COR-L47 (cell line): ENCODE data around the gene POU6F1.
A peak's percentile ranks its signal among the peaks of the same experiment; 100 is the strongest.

Experiments
- DNase-seq: peaks from one replicate; lab custom pipeline; 2025; lab: John Stamatoyannopoulos, UW

The POU6F1 gene

GRCh38 chr12:51197736-51198567 lies 19.9 kb downstream of the POU6F1 start:
- DNase-seq = no peak

DNA sequence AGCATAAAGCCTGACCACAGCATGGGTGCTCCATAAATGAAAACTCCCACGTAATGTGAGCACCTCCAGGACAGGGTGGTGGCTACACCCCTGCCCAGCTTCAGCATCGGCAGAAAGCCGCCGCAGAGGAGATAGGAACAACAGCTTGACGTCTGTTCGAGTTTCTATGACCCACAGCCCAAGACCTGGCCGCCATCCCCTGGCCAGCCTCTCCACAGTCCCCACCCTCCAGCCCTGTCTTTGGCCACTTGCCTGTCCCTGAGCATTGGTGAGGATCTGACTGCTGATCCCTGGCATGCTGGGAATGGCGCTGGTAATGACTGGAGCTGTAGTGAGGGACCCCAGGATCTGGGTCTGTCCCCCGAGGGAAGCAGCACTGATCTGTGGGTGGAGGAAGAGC lies 21.3 kb downstream of the POU6F1 start:
- no peak for DNase-seq

DNA sequence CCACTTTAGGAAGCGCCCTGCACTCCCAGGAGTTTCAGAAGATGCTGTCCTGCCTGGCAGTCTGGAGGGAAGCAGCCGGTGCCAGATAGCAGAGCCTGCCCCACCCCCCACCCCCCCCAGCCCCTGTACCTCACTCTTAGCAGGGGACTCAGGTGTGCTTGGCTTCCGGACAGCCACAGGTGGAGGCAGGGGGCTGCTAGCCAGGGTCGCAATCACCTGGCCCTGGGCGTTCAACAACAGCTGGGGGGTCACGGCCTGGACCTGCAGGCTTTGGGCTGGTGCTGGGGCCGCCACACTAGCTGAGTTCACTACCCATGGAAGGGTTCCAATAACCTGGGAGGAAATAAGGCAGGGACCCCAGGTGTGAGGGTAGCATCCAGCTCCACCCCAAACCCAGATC lies 22.0 kb downstream of the POU6F1 start:
- no peak for DNase-seq

DNA sequence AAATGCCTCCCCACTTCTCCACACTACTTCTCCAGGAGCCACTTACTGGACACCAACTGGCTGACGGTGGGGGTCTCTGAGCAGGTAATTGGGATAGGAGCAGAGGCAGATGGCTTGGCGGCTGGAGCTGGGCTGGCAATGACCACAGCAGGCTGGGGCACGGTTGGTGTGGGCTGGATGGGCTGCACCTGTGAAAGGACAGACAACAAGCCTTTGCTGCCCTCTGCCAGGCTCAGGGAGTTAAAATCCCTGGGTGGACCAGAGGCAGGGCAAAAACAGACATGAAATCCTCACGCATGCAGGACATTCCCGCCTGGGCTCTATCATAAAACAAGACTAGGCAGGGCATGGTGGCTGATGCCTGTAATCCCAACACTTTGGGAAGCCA lies 25.6 kb downstream of the POU6F1 start:
- no peak for DNase-seq

DNA sequence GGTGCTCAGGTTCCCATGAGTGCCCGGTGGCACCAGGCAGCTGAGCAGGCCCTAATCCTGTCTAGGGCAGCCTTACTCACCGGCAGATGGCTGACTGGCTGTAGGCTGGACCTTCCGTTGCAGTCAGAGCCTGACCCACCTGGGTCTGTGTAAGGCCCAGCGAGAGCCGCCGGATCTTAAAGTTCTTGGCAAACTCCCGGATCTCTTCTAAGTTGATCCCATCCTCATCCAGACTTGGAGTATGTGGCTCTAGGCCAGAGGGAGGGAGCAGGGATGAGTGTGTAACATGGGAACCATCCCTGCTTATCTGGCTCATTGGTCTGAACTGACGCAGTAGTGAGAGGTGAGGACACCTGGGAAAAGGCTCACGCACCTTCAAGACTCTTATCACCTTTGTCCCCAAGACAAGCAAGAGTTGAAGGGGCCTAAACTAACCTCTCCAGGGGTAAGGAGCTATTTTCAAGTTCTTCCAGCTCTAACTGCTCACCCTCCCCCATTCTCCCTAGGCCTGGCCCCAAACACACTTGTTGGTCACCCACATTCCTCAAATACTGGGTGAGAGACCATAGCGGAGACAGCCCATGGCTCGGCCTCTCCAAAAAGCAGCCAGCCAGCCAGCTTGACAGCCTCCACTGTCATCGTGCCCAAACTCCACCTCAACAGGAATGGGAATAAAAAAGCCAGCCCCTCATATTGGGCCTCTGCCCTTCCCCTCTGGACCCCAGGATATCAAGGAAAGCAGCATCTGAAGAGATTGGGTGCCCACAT lies 26.2 kb downstream of the POU6F1 start:
- no peak for DNase-seq

DNA sequence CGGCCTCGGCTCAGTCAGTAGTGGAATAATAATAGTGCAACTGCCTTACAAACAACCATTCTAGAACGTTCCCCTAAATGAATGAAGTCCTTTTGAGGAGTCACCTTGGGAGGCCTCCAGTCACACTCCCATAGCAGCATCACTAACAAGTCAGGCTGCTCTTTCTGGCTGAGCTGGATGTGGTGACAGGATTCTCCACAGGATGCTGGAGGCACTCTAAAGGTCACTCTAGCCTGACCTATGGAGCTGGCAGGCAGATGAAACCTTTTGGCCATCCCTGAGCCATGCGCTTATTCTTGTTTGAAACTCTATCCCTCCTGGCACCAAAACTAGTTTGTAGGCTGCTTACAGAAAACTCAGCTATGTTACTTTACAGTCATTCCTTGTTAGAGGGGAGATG lies 27.0 kb downstream of the POU6F1 start:
- no peak for DNase-seq

DNA sequence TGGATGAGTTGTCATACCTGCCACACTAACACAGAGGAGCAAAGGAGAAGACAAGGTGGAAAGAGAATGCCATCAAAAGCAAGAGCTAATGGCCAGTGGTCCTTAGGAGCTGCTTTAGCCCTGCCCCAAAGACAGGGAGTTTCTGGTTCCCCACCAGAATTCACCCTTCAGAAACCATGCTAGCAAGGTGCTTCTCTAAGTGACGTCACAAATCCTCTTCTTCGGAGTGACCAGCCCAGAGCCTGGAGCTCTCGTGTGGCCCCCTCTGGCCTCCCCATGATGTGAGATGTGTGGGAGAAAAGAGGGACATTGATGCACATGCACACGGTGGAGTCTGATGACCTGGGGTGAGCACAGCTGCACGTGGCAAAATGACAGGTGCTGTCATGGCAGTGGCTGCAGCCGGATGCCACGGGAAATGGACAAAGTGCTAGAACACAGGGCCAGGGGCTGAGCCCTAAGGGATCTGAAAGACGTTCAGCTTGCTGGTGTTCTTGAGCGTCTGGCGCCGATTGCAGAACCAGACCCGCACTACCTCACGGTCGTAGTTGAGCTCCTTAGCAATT lies 28.0 kb downstream of the POU6F1 start:
- DNase-seq = no peak

GRCh38 chr12:51188359-51189051 lies 29.4 kb downstream of the POU6F1 start:
- DNase-seq = no peak

GRCh38 chr12:51187370-51187987 lies 30.4 kb downstream of the POU6F1 start:
- DNase-seq = no peak

DNA sequence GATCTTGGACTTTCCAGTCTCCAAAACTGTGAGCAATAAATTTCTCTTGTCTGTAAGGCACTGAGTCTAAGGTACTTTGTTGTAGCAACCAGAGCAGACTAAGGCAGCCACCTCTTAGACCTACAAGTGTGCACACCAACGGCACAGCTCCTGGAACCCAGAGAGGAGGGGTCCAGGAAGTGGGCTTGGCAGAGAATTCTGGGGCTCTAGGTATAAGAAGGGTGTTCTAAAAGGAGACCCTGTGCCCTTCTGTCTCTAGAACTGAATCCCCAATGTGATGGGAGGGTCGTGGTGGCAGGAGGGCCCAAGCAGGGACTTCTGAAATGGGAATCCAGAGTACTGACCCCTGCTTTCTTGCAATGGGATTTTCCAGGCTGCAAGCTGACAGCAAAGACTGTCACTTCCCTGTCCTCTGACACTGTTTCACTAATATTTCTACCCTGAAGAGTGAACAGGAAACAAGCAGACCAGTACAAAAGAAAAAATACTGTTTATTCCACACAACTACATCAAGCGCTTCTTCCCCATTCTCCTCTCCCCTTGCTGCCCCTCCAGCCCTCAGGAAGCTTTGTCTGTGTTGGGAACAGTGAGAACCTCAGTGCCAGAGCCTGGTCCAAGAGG lies 31.3 kb downstream of the POU6F1 start:
- DNase-seq = no peak

- no peak for DNase-seq
Observed at GRCh38 chr12:51185171-51185717, 32.6 kb downstream of the POU6F1 start.

- peak; percentile 47 for DNase-seq
Observed at GRCh38 chr12:51183816-51184215, 34.0 kb downstream of the POU6F1 start.

GRCh38 chr12:51183349-51183748 lies 34.5 kb downstream of the POU6F1 start:
- no peak for DNase-seq

- DNase-seq = no peak
Observed at GRCh38 chr12:51181558-51181957, 36.3 kb downstream of the POU6F1 start.

DNA sequence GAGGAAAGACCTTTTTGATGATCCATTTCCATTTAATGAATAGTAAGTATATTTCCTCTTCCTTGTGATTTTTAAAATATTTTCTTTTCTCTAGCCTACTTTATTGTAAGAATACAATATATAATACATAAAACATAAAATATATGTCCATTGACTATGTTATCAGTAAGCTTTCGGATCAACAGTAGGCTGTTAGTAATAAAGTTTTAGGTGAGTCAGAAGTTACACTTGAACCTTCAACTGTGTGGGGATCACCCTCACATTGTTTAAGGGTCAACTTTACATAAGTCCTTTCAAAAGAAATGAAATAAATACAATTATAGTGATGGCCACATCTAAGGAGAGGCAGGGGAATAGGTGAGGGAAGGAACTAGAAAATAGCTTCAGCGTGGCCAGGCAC lies 40.0 kb downstream of the POU6F1 start:
- DNase-seq = no peak

DNA sequence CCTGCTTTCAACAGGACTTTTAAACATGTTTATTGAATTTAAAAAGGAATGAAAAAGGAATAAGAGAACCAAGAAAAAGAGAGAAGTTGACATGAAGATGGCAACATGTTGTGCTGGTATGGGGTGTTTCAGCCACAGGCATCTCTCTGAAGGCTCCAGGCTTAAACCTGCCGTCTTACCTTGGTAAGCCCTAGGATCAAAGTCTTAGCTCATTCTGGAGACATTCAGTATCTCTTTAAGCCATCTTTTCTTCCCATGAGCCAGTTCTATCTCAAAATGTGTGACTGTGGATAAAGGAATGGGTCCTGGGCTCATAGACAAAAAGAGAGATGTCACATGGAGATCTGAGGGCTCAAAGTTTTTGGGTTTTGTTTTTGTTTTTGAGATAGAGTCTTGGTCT lies 43.4 kb downstream of the POU6F1 start:
- no peak for DNase-seq

- DNase-seq = peak; percentile 95
Observed at GRCh38 chr12:51172515-51173431, 45.1 kb downstream of the POU6F1 start, which contains the start of gene TFCP2. TSS of gene TFCP2 (minus strand) at chr12:51173135. CDS start at chr12:51172422, 713 bp downstream.

DNA sequence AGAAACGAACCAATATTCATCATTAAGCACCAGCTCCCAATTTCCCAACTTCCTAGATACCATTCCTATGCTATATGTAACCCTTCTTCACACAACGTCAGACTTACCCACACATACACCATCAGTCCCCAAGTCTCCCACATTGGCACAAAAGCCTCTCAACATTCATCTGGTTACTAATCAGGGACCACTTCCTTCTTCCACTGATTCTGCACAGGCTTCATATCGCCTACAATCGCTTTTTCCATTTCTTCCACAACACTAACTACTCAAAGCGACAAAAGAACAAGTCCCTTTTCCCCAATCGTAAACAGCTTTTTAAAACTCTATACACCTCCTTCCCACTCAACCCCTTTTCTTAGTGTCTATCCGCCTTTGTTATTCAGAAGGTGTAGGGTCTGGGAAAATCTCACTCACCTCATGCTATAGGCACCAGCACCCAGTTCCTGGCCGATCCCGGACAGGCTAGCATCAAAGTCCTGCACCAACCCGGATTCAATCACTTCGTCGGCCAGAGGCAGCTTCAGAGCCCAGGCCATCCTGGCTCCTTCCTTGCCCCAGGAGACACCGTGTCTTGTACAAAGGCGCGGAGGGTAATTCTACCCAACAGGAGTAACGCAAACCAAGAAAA lies 45.9 kb downstream of the POU6F1 start:
- no peak for DNase-seq

- no peak for DNase-seq
Observed at GRCh38 chr12:51163795-51164194, 54.1 kb downstream of the POU6F1 start.

DNA sequence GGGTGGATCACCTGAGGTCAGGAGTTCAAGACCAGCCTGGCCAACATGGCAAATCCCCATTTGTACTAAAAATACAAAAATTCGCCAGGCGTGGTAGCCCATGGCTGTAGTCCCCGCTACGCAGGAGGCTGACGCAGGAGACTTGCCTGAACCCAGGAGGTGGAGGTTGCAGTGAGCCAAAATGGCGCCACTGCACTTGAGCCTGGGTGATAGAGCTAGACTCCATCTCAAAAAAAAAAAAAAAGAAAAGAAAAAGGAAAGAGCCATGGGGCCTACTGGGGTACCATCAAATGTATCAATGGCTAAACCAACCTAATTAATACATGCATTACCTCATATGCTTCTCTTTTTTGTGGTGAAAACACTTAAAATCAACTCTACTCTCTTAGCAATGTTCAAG lies 55.6 kb downstream of the POU6F1 start:
- DNase-seq = no peak
